Skin of body (tissue), 2 donors: Measurements from ENCODE around the gene CKAP2L. TPM values are rescaled to one million over a fixed set of nuclear protein-coding genes. Genes with fewer than 3 reads are reported as not detected.

Experiments
- DNase-seq: peaks from one replicate; lab custom pipeline; 2025; lab: John Stamatoyannopoulos, UW
- total RNA-seq: library from RNA; depleted of rRNA; stranded (reverse); fragments of >200 nt; gene quantifications from one replicate; pipeline ENCODE4 v1.2.3, GENCODE V29; 2014

The CKAP2L gene, protein sequence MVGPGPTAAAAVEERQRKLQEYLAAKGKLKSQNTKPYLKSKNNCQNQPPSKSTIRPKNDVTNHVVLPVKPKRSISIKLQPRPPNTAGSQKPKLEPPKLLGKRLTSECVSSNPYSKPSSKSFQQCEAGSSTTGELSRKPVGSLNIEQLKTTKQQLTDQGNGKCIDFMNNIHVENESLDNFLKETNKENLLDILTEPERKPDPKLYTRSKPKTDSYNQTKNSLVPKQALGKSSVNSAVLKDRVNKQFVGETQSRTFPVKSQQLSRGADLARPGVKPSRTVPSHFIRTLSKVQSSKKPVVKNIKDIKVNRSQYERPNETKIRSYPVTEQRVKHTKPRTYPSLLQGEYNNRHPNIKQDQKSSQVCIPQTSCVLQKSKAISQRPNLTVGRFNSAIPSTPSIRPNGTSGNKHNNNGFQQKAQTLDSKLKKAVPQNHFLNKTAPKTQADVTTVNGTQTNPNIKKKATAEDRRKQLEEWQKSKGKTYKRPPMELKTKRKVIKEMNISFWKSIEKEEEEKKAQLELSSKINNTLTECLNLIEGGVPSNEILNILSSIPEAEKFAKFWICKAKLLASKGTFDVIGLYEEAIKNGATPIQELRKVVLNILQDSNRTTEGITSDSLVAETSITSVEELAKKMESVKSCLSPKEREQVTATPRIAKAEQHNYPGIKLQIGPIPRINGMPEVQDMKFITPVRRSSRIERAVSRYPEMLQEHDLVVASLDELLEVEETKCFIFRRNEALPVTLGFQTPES
- 6.0 TPM for total RNA-seq

- peak; percentile 97 for DNase-seq
Measured at GRCh38 chr2:112764071-112765044, at the start of gene CKAP2L. Gene CKAP2L (minus strand): TSS chr2:112764609. CDS start chr2:112764598, 11 bp downstream.

- DNase-seq = no peak
Measured at GRCh38 chr2:112813280-112813966, 49.0 kb upstream of the CKAP2L start.

- DNase-seq = no peak
Measured at GRCh38 chr2:112812318-112813267, 48.2 kb upstream of the CKAP2L start.

GRCh38 chr2:112811841-112812306, 47.5 kb upstream of the CKAP2L start:
- DNase-seq = peak; percentile 17

GRCh38 chr2:112811276-112811831, 46.9 kb upstream of the CKAP2L start:
- no peak for DNase-seq

DNA sequence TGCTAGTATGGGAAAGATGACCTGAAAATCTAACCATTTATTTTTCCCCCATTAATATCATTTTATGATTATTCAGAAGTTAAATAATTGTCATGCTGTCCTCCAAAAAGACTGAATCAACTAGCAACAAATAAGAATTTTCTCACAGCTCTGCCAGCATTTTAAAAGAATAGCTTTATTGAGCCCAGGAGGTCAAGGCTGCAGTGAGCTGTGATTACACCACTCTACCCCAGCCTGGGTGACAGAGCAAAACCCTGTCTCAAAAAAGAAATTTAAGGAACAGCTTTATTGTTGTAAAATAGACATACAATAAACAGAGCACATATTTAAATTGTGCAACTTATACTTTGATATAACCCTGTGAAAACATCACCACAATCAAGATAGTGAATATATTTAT, 44.7 kb upstream of the CKAP2L start:
- DNase-seq = no peak

DNA sequence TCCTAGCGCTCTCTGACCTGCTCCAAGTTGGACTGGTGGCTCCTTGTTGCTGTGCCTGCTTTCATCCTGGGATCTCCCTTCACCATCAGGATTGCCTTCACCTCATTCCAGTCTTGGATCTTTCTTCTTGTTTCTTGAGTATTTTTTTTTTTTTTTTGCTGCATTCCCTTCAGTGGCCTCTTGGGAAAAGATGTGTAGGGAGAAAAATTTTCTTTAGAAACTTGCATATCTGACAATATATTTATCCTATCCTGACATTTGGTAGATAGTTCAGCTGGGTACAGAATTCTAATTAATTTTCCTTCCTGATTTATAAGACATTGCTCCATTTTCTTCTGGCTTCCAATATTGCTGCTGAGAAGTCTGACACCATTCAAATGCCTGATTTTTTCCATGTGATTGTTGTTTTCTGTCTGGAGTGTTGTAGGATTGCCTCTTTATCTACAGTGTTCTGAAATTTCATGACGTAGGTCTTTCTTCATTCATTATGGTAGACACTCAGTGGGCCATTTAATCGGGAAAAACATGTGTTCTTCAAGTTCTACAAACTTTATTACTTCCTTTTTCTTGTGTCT, 42.9 kb upstream of the CKAP2L start:
- DNase-seq = no peak

- no peak for DNase-seq
Measured at GRCh38 chr2:112805542-112805941, 41.1 kb upstream of the CKAP2L start.

GRCh38 chr2:112803691-112804521, 39.5 kb upstream of the CKAP2L start:
- no peak for DNase-seq

- DNase-seq = no peak
Measured at GRCh38 chr2:112800881-112801583, 36.6 kb upstream of the CKAP2L start.

DNA sequence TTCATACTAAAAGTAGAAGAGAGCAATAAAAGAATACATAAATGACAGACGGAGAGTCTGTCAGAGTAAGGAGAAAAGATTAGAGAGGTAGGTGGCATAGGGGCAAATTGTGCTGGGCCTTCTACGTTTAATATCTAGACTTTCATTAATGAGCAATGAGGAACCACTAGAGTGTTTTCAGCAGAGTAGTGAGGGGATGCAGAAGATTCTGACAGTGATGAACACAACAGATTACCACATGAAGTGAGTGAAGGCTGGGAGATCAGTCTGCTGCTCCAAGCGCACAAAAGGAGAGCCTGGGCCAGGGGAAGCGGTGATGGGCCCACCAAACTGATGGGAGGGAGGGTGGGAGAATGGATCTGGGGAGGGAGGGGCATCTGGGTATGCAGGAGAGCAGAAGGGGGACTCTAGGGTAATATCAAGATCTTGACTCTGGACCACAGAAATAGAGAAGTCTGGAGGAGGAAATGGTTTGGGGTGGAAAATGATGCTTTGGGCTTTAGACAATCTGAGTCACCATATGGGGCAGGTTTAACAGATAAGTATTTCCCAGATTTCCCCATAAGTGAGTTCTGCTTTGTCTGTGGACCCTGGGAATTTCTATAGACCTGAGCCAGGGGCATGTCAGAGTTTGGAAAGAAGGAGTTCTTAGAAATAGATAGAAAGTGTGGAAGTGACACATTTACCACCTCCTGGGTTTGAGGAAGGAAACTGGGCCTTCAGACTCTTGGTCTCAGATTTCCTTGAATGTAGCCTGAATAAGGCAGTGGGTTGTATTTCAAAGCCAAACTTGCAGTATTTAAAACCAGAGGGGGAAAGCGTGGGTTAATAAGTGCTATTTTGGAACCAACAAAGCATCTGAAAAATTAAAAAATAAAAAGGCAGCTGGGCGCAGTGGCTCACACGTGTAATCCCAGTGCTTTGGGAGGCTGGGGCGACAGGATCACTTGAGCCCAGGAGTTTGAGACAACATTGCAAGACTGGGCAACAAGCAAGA, 34.9 kb upstream of the CKAP2L start:
- DNase-seq = no peak

- DNase-seq = no peak
Measured at GRCh38 chr2:112796486-112796885, 32.1 kb upstream of the CKAP2L start.

- DNase-seq = no peak
Measured at GRCh38 chr2:112795774-112796173, 31.4 kb upstream of the CKAP2L start.

DNA sequence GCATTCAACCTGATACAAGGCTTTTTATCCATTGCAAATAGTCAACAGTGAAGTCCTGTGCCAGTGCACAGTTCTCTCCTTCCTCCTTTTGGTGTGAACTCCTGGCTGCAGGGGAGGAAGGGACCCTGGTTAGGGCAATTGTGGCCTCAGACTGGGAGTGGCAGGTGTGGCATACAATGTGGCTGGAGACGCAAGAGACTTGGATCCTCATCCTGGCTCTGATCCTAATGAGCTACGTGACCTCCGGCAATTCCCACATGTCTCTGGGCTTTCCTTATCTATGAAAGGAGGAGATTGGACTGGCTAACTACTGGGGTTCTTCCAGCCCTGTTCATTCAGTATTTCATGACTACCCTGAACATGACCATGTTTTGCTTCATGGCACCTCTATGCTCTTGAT, 30.4 kb upstream of the CKAP2L start:
- DNase-seq = no peak

- peak; percentile 8 for DNase-seq
Measured at GRCh38 chr2:112794131-112794733, 29.8 kb upstream of the CKAP2L start.
